T-helper 2 cell (primary cell): Measurements from ENCODE around the gene FAM76A.
"Not testable (repeated sequence)": the region's sequence is repeated elsewhere in the genome, so short reads cannot be mapped to it uniquely, and the experiment has no call there.

ENCODE experiments used
- DNase-seq, 5 experiments: peaks; one replicate each; pipeline versions ENCODE4 v3.0.0 to v3.0.0-alpha.2; 2012 to 2022

FAM76A gene

GRCh38 chr1:27779122-27779521 is 53.4 kb downstream of the FAM76A start:
- DNase-seq: no peak

- no peak for DNase-seq
Measured at GRCh38 chr1:27782950-27783349, 57.2 kb downstream of the FAM76A start.

DNA sequence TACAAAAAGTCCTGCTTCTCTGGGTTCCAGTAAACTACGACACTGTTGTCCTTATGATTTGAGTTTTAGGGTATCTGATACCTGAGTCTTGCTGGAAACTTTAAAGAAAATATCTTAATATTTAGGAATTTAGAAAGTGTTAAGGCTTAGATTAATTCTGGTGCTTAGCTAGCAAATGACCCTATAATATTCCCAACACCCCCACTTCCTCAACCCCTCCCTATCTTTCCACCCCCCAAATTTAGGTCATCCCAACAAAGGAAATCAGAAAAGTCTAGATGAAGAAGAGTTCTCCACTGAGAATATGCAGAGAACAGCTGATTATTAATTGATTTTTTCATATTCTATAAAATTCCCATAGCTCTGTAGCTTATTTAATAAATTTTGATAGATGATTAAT is 58.9 kb downstream of the FAM76A start:
- DNase-seq: no peak

GRCh38 chr1:27785781-27786455 is 60.2 kb downstream of the FAM76A start:
- DNase-seq: no peak

DNA sequence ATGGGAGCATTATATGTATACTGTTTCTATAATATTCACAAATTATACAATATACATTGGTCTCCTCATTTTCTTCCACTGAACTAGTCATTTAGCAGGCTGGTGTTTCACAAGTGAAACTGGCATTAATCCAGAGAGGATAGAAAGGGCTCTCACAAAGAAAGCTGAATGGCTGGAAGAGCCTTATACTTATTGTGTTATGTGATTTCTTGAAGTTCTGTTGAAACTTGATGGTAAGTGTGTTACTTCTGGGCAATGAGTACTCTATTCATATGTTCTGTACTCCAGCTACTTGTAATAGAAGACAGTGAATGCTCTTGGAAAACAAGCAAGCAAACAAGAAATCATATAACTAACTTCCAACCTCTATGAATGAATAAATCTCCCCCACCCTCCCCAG is 62.1 kb downstream of the FAM76A start:
- DNase-seq: no peak

DNA sequence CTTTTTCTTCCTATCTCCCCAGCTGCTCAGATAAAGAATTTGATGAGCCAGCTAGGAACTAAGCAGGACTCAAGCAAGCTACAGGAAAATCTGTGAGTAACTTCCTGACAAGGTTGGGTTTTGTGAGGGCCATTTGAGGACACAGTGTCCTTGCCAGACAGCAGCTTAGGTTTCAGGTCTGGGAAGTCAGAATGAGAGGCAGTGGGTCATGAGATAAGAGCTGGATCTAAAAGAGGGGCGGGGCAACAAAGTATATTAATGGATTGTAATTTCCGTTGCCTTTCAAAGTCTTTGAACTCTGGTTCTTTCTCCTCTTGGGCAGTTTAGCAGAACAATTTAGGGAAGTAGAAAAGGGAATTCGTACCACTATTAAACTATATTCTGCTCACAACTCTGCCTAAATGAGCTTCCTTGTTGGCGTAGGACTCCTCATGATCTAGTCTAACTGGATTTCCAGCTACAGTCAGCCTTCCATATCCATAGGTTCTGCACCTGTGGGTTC is 63.8 kb downstream of the FAM76A start:
- no peak for DNase-seq

DNA sequence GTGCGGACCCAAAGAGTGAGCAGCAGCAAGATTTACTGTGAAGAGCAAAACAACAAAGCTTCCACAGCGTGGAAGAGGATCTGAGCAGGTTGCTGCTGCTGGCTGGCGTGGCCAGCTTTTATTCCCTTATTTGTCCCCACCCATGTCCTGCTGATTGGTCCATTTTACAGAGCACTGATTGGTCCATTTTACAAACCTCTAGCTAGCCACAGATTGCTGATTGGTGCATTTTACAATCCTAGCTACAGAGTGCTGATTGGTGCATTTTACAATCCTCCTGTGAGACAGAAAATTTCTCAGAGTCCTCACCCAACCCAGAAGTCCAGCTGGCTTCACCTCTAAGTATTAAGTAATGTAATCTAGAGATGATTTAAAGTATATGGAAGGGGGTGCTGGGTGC is 64.5 kb downstream of the FAM76A start:
- not testable (repeated sequence) for DNase-seq

- DNase-seq: peak in 1 of 5 experiments; percentile 51
Measured at GRCh38 chr1:27795601-27796000, 69.8 kb downstream of the FAM76A start.

GRCh38 chr1:27804791-27805190 is 79.0 kb downstream of the FAM76A start:
- peak in 1 of 5 experiments; percentile 10 for DNase-seq

DNA sequence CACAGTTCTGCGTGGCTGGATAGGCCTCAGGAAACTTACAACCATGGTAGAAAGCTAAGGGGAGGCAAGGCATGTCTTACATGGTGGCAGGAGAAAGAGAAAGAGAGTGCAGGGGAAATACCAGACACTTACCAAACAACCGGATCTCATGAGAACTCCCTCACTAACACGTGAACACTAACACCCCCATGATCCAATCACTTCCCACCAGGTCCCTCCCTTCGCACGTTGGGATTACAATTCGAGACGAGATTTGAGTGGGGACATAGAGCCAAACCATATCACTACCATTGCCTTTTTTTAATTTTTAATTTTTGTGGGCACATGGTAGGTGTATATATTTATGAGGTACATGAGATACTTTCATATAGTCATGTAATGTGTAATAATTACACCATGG is 81.0 kb downstream of the FAM76A start:
- no peak for DNase-seq

- no peak for DNase-seq
Measured at GRCh38 chr1:27807385-27807784, 81.6 kb downstream of the FAM76A start.

DNA sequence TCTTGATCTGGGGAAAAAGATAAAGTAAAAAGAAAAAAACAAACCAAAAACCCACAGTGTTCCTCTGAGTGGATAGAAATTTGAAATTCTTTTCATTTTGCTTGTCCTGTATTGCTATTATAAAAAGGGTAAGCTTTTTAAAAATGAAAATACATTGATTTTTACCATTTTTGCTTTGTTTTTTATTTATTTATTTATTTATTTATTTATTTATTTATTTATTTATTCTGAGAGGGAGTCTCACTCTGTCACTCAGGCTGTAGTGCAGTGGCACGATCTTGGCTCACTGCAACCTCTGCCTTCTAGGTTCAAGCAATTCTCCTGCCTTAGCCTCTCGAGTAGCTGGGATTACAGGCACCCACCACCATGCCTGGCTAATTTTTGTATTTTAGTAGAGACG is 82.4 kb downstream of the FAM76A start:
- not testable (repeated sequence) for DNase-seq

DNA sequence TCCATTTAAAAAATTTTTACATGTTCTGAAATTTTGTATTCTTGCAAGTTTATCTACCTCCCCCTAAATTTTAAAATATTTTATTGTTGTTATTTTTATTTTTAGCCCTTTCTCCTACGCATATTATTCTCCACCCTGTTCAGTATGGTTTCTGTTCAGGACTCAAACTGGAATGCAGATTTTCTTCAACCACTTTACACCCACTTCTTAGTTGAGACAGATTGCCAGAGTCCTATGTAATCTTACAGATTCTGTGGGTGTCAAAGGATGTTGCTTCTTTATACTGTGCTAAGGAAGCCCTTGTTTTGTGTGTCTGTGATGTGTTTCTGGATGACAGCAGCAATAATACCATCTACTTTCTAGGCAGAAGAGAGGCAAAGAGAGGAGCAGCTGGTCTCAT is 84.1 kb downstream of the FAM76A start:
- no peak for DNase-seq

GRCh38 chr1:27811741-27812500 is 86.2 kb downstream of the FAM76A start:
- peak in 1 of 5 experiments; percentile 47 for DNase-seq
